Activated CD4-positive, alpha-beta T cell treated with anti-CD3 and anti-CD28 coated beads, Interleukin-2, amount 10 ng/mL, durations not matched to agents 7 days and 5 days (primary cell): ENCODE results near the gene JAK1. TPM values are rescaled to one million over a fixed set of nuclear protein-coding genes. Genes with fewer than 3 reads are reported as not detected.
"Not testable (repeated sequence)": the region's sequence is repeated elsewhere in the genome, so short reads cannot be mapped to it uniquely, and the experiment has no call there.

Experiments
- CTCF ChIA-PET: fragments of 350-600 bp; sonication (Branson Sonifier 250); formaldehyde crosslinking; loops from one replicate; lab custom pipeline; 2021; ENCODE audit warnings: antibody characterized with exemption; lab: Charles Lee
- POLR2A ChIA-PET: fragments of 350-600 bp; sonication (Branson Sonifier 250); formaldehyde crosslinking; loops from one replicate; lab custom pipeline; 2021; ENCODE audit warnings: antibody characterized with exemption; lab: Charles Lee
- DNase-seq: peaks from one replicate; pipeline ENCODE4 v3.0.0-alpha.2; 2020
- H3K27ac Mint-ChIP-seq: one replicate; pipeline ENCODE4 v1.8.0; 2021; ENCODE audit warnings: mild to moderate bottlenecking, moderate library complexity, mixed read lengths
- H3K27me3 Mint-ChIP-seq: one replicate; pipeline ENCODE4 v1.8.0; 2021; ENCODE audit warnings: mixed read lengths
- H3K36me3 Mint-ChIP-seq: one replicate; pipeline ENCODE4 v1.8.0; 2021; ENCODE audit warnings: low read depth, mixed read lengths
- H3K4me1 Mint-ChIP-seq: one replicate; pipeline ENCODE4 v1.8.0; 2021; ENCODE audit warnings: mixed read lengths
- H3K4me3 Mint-ChIP-seq: one replicate; pipeline ENCODE4 v1.8.0; 2021; ENCODE audit warnings: mild to moderate bottlenecking, moderate library complexity, mixed read lengths
- H3K9me3 Mint-ChIP-seq: one replicate; pipeline ENCODE4 v1.8.0; 2021; ENCODE audit warnings: mixed read lengths
- total RNA-seq, 2 experiments: library from RNA; stranded (reverse); gene quantifications; one replicate each; pipeline ENCODE4 v1.2.3, GENCODE V29; 2021

JAK1 gene
- total RNA-seq, 2 experiments from 2014 or later: 198 to 212 TPM

DNA sequence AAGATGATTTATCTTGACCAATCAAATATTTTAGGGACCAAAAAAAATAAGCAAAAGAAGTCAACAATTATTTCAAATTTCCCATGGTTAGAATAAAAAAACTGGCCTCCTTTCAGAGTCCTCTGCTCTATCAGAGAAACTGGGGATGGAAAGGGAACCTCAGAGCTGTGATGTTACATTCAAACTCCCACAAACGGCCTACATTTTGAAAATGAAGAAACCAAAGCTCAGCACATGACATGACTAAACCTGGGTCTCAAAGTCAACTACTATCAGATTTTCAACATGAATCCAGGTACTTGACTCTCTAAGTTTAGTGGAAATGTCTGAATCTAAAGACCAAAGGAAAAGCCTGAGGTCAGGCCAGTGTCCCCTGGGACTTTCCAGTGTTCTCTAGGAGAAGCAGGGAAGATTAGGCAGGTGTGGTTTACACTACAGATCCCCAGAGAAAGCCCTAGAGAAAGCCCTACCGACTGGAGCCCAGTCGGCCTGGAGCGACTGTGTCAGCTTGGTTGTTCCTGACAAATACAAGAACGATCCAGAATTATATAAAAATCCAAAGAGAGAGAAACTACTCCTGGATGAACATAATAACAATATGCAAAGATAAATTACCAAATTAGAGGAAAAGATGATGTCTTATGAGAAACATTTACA lies 24.8 kb downstream of the JAK1 start:
- no peaks in the 10 kb centered on the region for H3K27me3 Mint-ChIP-seq
- no peak overlapping the region for H3K4me3 Mint-ChIP-seq
- H3K9me3 Mint-ChIP-seq: peaks cover 2% of the 10 kb centered on the region
- POLR2A ChIA-PET: no interaction called here
- no peak overlapping the region for H3K27ac Mint-ChIP-seq
- H3K4me1 Mint-ChIP-seq: peaks cover 39% of the 10 kb centered on the region
- DNase-seq: no peak
- peaks cover 29% of the 10 kb centered on the region for H3K36me3 Mint-ChIP-seq
- CTCF ChIA-PET: interaction anchor here (0.6 to 0.8 kb wide), 2 partner anchors 19 to 187 kb away, joined by 3 read pairs; no protein-coding TSS in a partner anchor

DNA sequence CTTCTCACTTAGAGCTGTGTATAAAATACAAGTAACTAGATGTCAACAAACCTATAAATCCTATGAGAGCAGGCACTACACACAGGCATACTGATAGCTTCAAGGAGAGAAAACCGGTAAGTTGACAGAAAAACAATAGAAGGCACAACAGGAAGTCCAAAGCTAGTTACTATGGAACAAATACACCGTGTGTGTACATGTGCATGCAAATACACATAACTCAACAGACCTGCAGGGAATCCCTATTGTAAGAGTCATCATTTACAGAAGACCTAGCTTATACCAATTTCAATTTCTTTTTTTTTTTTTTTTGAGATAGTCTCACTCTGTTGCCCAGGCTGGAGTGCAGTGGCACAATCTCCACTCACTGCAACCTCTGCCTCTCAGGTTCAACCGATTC lies 26.3 kb downstream of the JAK1 start:
- H3K9me3 Mint-ChIP-seq: peaks cover 2% of the 10 kb centered on the region
- H3K4me1 Mint-ChIP-seq: peaks cover 42% of the 10 kb centered on the region
- H3K36me3 Mint-ChIP-seq: peaks cover 32% of the 10 kb centered on the region
- ChIA-PET CTCF (no interaction called here), POLR2A (no interaction called here)
- no peak overlapping the region for H3K27ac Mint-ChIP-seq
- no peaks in the 10 kb centered on the region for H3K27me3 Mint-ChIP-seq
- DNase-seq: no peak
- no peak overlapping the region for H3K4me3 Mint-ChIP-seq

DNA sequence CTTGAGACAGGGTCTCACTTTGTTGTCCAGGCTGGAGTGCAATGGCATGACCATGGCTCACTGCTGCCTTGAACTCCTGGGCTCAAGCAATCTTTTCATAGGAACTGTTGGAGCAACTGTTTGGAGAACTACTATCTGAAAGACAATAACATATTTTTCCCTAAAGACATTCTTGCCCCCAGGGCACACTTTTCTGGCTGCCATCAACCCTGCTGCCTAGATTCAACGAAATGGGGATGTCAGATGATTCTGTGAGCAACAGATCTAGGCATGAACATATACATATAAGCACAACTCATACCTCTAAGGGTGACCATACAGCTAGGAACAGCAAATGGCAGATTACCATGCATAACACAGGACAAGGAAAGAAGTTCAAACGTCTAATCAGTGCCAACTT lies 27.4 kb downstream of the JAK1 start:
- ChIA-PET CTCF (no interaction called here), POLR2A (no interaction called here)
- peaks cover 52% of the 10 kb centered on the region for H3K4me1 Mint-ChIP-seq
- H3K27ac Mint-ChIP-seq: no peak overlapping the region
- peaks cover 31% of the 10 kb centered on the region for H3K36me3 Mint-ChIP-seq
- peaks cover 2% of the 10 kb centered on the region for H3K9me3 Mint-ChIP-seq
- no peaks in the 10 kb centered on the region for H3K27me3 Mint-ChIP-seq
- H3K4me3 Mint-ChIP-seq: no peak overlapping the region
- no peak for DNase-seq

DNA sequence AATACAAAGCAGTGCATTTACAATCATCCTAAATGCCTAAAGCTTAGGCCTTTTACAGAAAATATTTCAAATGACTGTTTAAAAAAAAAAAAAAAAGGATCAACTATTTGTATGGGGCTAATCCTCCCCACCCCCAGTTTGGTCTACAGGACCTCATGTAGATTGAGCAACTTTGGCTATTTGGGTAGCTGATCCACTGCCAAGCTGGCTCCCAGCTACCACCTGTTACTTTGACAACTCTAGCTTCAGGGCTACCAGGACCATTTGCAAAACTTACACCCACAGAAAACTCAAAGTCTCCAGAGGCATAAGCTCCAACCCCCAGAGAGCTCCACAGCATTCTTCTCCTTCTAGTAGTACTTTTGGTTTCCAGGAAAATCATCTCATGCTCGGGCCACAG lies 29.4 kb downstream of the JAK1 start:
- H3K4me1 Mint-ChIP-seq: peaks cover 59% of the 10 kb centered on the region
- H3K27ac Mint-ChIP-seq: no peak overlapping the region
- POLR2A ChIA-PET: no interaction called here
- peaks cover 2% of the 10 kb centered on the region for H3K9me3 Mint-ChIP-seq
- DNase-seq: no peak
- peaks cover 31% of the 10 kb centered on the region for H3K36me3 Mint-ChIP-seq
- H3K27me3 Mint-ChIP-seq: no peaks in the 10 kb centered on the region
- CTCF ChIA-PET: interaction anchor here (0.6 to 0.7 kb wide), 2 partner anchors 40 to 46 kb away, joined by 3 read pairs; no protein-coding TSS in a partner anchor
- no peak overlapping the region for H3K4me3 Mint-ChIP-seq

DNA sequence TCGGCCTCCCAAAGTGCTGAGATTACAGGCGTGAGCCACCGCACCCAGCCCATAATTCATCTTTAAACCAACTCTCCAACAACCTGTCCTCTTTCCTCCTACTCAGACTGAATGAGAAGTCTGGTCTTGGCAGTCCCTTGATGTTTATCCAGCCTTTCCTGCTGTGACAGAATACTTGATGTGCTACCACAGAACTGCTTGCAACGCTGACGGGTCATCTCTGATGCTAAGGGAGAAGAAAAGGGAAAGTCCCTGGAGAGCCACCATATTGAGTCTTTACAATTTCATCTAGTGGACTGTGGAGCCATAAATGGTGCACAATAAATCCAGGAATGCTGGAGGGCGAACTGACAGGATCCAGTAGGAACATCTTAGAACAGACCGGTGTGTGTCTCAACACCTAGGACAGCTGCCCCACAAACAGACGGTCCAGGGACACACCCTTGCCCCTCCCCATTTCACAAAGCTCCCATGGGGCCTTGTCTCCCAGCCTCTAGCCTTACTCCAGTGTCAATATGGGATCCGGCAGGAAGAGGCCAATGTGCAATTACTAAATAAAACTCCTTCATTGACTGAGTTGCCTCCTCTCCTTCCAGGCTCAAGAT lies 30.7 kb downstream of the JAK1 start:
- peaks cover 55% of the 10 kb centered on the region for H3K4me1 Mint-ChIP-seq
- CTCF ChIA-PET: no interaction called here

DNA sequence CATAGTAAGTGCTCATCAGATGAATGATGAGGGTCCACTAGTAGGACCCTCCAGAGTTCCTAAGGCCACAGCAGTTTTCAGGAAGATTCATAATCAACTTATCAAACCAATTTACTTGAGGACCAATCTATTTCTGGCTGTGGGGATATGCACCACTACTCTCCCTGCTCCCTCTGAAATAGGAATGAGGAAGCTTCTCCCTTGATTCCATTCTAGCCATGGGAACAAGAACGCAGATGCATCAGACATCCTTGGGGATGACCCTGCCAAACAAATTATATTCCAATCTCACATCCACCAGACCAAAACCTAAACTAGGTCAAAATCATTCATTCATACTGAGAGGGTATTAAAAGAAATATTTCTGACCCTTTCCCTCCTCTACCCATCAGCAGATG lies 31.5 kb downstream of the JAK1 start:
- DNase-seq: no peak
- Mint-ChIP-seq H3K36me3 (peaks cover 42% of the 10 kb centered on the region), H3K27ac (no peak overlapping the region), H3K4me1 (peaks cover 54% of the 10 kb centered on the region), H3K27me3 (no peaks in the 10 kb centered on the region), H3K9me3 (peaks cover 5% of the 10 kb centered on the region), H3K4me3 (no peak overlapping the region)
- CTCF ChIA-PET: interaction anchor here (1.0 kb wide), 1 partner anchor 11 kb away, joined by 3 read pairs; no protein-coding TSS in a partner anchor
- POLR2A ChIA-PET: no interaction called here

More for the DNA sequence above, 30.7 kb downstream of the JAK1 start:
- POLR2A ChIA-PET: no interaction called here
- H3K27me3 Mint-ChIP-seq: no peaks in the 10 kb centered on the region
- peaks cover 41% of the 10 kb centered on the region for H3K36me3 Mint-ChIP-seq
- H3K9me3 Mint-ChIP-seq: peaks cover 3% of the 10 kb centered on the region
- H3K4me3 Mint-ChIP-seq: no peak overlapping the region
- no peak overlapping the region for H3K27ac Mint-ChIP-seq
- DNase-seq: no peak

DNA sequence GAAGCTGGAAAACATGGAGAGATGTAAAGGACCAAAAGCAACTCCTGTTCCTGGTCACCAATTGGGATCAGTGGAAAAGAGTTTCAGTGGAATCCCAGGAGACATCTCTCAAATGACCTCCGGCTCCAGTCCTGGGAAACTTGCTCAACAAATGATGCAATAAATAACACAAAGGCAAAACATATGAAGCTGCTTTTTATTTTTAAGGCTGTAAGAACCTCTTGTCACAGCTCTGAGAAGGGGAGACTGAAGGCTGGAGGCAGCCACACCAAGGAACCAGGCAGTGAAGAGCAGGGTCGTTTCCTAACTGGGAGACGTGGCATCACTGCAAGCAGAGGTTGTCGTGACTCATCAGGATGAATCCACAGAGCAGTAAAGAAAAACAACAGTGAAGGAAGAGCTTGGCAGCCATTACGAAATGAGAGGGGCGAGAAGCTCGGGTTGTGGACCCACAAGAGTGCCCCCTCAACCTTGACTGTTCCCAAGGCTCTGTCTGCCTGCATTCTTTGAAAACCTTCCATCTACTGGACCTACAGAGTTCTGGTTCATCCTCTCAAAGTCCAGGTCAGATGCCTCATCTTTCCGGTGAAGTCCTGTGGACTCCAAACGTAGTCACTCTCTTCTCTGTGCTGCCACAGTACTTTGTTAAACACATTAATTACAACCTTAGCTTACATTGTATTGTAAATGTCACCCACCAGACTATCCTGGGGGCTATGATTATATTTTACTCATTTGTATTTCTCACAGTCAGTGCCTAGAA lies 32.1 kb downstream of the JAK1 start:
- H3K36me3 Mint-ChIP-seq: peaks cover 43% of the 10 kb centered on the region
- no peak overlapping the region for H3K27ac Mint-ChIP-seq
- no peak overlapping the region for H3K4me3 Mint-ChIP-seq
- no peak for DNase-seq
- ChIA-PET CTCF (interaction anchor here (0.9 to 1.0 kb wide), 2 partner anchors 12 to 47 kb away, joined by 3 read pairs; no protein-coding TSS in a partner anchor), POLR2A (no interaction called here)
- H3K9me3 Mint-ChIP-seq: peaks cover 5% of the 10 kb centered on the region
- H3K4me1 Mint-ChIP-seq: peaks cover 59% of the 10 kb centered on the region
- no peaks in the 10 kb centered on the region for H3K27me3 Mint-ChIP-seq

DNA sequence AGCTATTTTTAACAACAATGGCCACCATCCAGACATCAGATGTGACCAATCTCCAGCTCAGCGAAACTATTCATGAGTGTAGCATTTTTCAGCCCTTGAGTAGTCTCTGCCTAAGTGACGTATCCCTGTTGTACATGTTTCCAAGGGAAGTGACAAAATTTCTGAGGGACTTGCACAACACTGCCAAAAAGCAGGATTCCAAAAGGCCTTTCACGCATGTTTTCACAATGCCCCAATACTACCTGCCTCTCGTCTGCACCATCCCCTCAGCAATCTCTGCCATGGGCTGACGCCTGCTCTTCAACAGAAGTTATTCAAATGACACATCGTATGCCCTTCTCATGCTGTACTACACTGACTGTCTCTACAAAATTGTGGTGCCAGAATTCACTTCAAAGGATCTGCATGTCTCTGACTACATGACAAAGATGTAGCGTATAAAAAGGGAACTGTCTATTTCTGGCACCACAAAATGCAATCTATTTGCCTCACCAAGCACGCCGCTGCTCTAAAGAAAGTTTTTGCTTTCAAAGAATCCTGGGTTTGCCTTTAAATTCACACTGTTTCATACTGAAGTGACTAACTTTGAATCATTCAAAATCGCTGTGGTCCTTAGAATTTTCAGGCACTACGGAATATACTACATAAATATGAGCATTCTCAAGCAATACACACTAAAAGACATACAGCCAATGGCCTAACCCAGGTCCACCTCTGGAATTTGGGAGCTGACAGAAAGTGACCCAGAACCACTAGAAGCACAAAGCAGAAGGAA lies 32.9 kb downstream of the JAK1 start:
- CTCF ChIA-PET: interaction anchor here (0.9 to 1.3 kb wide), 3 partner anchors 13 to 47 kb away, joined by 3 read pairs; no protein-coding TSS in a partner anchor
- Mint-ChIP-seq H3K4me1 (peaks cover 61% of the 10 kb centered on the region), H3K9me3 (peaks cover 4% of the 10 kb centered on the region), H3K36me3 (peaks cover 38% of the 10 kb centered on the region), H3K27me3 (no peaks in the 10 kb centered on the region), H3K27ac (no peak overlapping the region), H3K4me3 (no peak overlapping the region)
- DNase-seq: no peak
- POLR2A ChIA-PET: no interaction called here

DNA sequence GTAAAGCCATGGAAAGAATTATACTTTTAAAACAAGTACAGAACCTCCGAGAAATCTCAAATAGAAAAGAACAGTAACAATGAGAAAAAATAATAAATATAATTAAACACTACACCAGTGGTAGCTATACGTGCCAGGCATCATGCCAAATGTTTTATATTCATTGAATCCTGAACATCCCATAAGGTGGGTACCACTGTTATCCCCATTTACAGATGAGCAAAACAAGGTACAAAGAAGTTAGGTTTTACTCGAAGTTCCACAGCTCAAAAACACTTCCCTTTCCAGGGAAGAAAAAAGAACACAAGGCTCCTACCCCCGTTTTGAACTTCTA lies 33.4 kb downstream of the JAK1 start:
- ChIA-PET POLR2A (no interaction called here), CTCF (interaction anchor here (1.3 kb wide), 1 partner anchor 45 kb away, joined by 3 read pairs; no protein-coding TSS in a partner anchor)
- no peak for DNase-seq
- Mint-ChIP-seq H3K9me3 (peaks cover 3% of the 10 kb centered on the region), H3K36me3 (peaks cover 35% of the 10 kb centered on the region), H3K27me3 (no peaks in the 10 kb centered on the region), H3K4me3 (no peak overlapping the region), H3K4me1 (peaks cover 64% of the 10 kb centered on the region), H3K27ac (no peak overlapping the region)

DNA sequence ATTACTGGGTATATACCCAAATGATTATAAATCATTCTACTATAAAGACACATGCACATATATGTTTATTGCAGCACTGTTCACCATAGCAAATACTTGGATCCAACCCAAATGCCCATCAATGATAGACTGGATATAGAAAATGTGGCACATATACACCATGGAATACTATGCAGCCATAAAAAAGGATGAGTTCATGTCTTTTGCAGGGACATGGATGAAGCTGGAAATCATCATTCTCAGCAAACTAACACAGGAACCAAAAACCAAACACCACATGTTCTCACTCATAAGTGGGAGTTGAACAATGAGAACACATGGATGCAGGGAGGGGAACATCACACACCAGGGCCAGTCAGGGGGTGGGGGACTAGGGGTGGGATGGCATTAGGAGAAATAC lies 35.7 kb downstream of the JAK1 start:
- H3K4me3 Mint-ChIP-seq, CTCF ChIA-PET, H3K27me3 Mint-ChIP-seq, H3K27ac Mint-ChIP-seq, DNase-seq, H3K9me3 Mint-ChIP-seq, POLR2A ChIA-PET: not testable (repeated sequence)
- H3K36me3 Mint-ChIP-seq: peaks cover 48% of the 10 kb centered on the region
- H3K4me1 Mint-ChIP-seq: peaks cover 69% of the 10 kb centered on the region

DNA sequence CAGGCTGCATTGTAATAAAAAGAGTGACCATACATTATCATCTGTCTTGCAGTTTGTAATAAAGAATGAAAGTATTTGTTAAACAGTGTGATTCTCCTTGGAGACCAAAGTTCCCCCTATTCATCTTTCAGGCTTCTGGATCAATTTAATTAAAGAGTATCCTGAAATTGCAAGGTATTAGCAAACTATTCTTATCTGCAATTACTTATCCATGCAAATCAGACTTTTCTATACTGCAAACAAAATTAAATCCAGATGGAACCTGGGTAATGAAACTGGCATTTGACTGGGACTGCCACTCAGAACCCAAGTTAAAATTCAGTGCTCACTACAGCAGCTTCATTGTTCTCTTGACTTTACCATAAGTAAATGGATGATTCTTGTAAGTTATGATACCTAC lies 37.1 kb downstream of the JAK1 start:
- peaks cover 51% of the 10 kb centered on the region for H3K36me3 Mint-ChIP-seq
- H3K27ac Mint-ChIP-seq: no peak overlapping the region
- H3K4me1 Mint-ChIP-seq: peaks cover 73% of the 10 kb centered on the region
- POLR2A ChIA-PET: interaction anchor here (0.6 kb wide), 1 partner anchor 33 kb away, joined by 3 read pairs; no protein-coding TSS in a partner anchor
- H3K27me3 Mint-ChIP-seq: no peaks in the 10 kb centered on the region
- no peak overlapping the region for H3K4me3 Mint-ChIP-seq
- H3K9me3 Mint-ChIP-seq: peaks cover 3% of the 10 kb centered on the region
- CTCF ChIA-PET: no interaction called here
- DNase-seq: no peak

DNA sequence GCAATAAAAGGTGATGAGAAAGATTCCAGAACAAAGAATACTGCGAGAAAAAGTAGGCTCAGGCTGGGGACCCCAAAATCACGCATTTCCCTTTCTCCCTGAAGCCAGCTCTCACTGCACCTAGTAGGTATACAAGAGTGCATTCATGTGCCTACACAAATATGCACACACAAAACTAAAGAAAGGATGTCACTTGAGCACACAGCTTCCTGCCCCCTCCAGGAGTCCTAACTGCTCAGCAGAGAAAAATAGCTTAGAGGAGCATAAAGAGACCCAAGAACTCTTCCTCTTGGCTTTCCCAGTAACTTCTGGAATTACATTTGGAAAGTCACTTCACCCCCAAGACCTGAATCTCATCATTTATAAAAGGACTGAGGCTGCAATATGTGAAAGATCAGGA lies 38.0 kb downstream of the JAK1 start:
- Mint-ChIP-seq H3K9me3 (peaks cover 3% of the 10 kb centered on the region), H3K36me3 (peaks cover 50% of the 10 kb centered on the region), H3K4me3 (no peak overlapping the region), H3K27ac (no peak overlapping the region), H3K27me3 (no peaks in the 10 kb centered on the region), H3K4me1 (peaks cover 72% of the 10 kb centered on the region)
- CTCF ChIA-PET: interaction anchor here (1.1 kb wide), 1 partner anchor 42 kb away, joined by 3 read pairs; no protein-coding TSS in a partner anchor
- POLR2A ChIA-PET: interaction anchor here (0.5 kb wide), 1 partner anchor 106 kb away, joined by 3 read pairs; no protein-coding TSS in a partner anchor
- no peak for DNase-seq
